ENCODE results near the gene PFN3.

PFN3 gene

DNA sequence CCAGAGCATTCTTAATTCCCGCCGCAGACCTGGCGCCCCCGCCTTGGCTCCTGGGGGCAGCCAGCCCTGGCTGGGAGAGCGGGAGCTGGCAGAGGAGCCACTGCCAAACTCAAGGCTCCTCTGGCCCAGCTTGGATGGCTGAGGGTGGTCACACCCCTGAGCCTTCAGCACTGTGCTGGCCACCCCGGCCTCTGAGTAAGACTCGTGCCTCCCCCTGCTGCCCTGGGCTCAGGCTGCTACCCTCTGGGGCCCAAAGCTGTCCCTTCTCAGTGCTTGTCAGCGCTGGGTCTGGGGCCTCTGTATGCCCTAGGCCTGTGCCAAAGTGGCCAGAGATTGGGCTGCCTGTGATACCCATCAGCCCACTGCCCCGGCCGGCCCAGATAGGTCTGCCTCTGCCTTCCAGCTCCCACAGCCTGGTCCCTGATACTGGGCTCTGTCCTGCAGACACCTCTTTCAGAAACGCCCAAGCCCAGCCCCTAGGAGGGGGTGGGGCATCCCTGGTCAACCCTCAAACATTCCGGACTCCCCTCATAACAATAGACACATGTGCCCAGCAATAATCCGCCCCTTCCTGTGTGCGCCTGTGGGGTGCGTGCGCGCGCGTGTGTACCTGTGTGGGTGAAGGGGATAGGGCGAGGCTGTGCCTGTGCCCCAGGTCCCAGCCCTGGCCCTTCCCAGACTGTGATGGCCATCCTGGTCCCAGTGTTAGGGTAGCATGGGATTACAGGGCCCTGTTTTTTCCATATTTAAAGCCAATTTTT is 41.8 kb upstream of the PFN3 start:
- Histone ChIP-seq H3K4me2 (ENCODE audit: low read length) (no peak overlapping the region), H3K9ac (ENCODE audit: low read length) (no peak overlapping the region), H3K36me3 (replicated peaks; ENCODE audit: low read depth, low read length) (peaks cover 6% of the 10 kb centered on the region)

DNA sequence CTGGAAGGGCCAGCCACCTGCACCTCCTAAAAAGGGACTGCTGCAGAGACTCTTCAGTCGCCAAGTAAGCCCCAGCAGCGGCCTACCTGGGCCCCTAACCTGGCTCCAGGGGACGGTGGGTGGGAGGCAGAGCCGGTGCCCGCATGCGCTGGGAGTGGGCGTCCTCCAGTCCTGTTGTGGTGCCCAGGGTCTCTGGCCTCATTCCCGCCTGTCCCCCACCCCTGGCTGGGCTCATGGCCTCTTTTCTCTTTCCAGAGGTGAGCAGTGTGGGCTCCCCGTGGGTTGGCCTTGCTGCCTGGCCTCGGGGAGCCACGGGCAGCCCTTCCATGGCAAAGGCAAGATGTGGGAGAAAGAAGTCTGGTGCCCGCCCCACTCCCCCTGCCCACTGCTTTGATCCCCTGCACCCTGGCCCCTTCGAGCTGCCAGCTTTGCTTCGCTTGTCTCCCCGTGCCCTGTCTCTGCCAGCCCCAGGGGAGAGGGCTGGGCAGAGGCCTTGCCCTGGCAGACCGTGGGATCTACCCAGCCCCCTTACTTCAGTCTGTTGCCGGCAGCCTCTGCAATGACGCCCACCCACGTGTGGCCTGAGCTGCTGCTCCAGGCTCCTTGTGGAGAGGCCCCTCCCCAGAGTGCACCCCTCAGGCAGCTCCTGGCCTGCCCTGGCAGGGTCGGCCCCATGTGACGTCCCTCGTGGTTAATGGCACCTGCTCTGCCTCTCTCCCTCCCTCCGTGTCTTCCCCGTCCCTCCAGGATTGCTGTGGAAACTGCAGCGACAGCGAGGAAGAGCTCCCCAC is 40.7 kb upstream of the PFN3 start:
- H2AFZ ChIP-seq (ENCODE audit: low read depth, low read length): no peak overlapping the region
- H3K36me3 ChIP-seq (replicated peaks; ENCODE audit: low read depth, low read length): peaks cover 12% of the 10 kb centered on the region
- peaks cover 20% of the 10 kb centered on the region for H3K4me1 ChIP-seq (ENCODE audit: low read length)
- no peaks in the 10 kb centered on the region; the same call in 1 of the 2 replicates for H4K20me1 ChIP-seq (ENCODE audit: insufficient read depth, low read length)
- TF ChIP-seq, protein P1, sequence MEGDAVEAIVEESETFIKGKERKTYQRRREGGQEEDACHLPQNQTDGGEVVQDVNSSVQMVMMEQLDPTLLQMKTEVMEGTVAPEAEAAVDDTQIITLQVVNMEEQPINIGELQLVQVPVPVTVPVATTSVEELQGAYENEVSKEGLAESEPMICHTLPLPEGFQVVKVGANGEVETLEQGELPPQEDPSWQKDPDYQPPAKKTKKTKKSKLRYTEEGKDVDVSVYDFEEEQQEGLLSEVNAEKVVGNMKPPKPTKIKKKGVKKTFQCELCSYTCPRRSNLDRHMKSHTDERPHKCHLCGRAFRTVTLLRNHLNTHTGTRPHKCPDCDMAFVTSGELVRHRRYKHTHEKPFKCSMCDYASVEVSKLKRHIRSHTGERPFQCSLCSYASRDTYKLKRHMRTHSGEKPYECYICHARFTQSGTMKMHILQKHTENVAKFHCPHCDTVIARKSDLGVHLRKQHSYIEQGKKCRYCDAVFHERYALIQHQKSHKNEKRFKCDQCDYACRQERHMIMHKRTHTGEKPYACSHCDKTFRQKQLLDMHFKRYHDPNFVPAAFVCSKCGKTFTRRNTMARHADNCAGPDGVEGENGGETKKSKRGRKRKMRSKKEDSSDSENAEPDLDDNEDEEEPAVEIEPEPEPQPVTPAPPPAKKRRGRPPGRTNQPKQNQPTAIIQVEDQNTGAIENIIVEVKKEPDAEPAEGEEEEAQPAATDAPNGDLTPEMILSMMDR (IDR thresholded peaks at IDR 0.05; ENCODE audit: low read depth, low read length): no peak
- H3K9ac ChIP-seq (ENCODE audit: low read length): no peak overlapping the region
- H3K27ac ChIP-seq (ENCODE audit: low read length): no peak overlapping the region
- no peaks in the 10 kb centered on the region for H3K79me2 ChIP-seq (ENCODE audit: low read length)
- no peaks in the 10 kb centered on the region for H3K27me3 ChIP-seq (ENCODE audit: low read depth, low read length)
- H3K4me2 ChIP-seq (ENCODE audit: low read length): no peak overlapping the region
- no peak overlapping the region for H3K4me3 ChIP-seq (ENCODE audit: low read length)
- H3K9me3 ChIP-seq (ENCODE audit: insufficient read depth, low read length): no peaks in the 10 kb centered on the region

More for the DNA sequence above, 41.8 kb upstream of the PFN3 start:
- H3K27ac ChIP-seq (ENCODE audit: low read length): no peak overlapping the region
- no peaks in the 10 kb centered on the region for H3K27me3 ChIP-seq (ENCODE audit: low read depth, low read length)
- no peaks in the 10 kb centered on the region for H3K79me2 ChIP-seq (ENCODE audit: low read length)
- no peak overlapping the region for H2AFZ ChIP-seq (ENCODE audit: low read depth, low read length)
- H3K9me3 ChIP-seq (ENCODE audit: insufficient read depth, low read length): no peaks in the 10 kb centered on the region
- peaks cover 20% of the 10 kb centered on the region for H3K4me1 ChIP-seq (ENCODE audit: low read length)
- TF ChIP-seq EZH2phosphoT487 (IDR thresholded peaks at IDR 0.05; ENCODE audit: low read depth): no peak
- TF ChIP-seq, protein P1 (IDR thresholded peaks at IDR 0.05; ENCODE audit: low read depth, low read length): no peak
- H3K4me3 ChIP-seq (ENCODE audit: low read length): no peak overlapping the region
- no peaks in the 10 kb centered on the region; the same call in 1 of the 2 replicates for H4K20me1 ChIP-seq (ENCODE audit: insufficient read depth, low read length)

DNA sequence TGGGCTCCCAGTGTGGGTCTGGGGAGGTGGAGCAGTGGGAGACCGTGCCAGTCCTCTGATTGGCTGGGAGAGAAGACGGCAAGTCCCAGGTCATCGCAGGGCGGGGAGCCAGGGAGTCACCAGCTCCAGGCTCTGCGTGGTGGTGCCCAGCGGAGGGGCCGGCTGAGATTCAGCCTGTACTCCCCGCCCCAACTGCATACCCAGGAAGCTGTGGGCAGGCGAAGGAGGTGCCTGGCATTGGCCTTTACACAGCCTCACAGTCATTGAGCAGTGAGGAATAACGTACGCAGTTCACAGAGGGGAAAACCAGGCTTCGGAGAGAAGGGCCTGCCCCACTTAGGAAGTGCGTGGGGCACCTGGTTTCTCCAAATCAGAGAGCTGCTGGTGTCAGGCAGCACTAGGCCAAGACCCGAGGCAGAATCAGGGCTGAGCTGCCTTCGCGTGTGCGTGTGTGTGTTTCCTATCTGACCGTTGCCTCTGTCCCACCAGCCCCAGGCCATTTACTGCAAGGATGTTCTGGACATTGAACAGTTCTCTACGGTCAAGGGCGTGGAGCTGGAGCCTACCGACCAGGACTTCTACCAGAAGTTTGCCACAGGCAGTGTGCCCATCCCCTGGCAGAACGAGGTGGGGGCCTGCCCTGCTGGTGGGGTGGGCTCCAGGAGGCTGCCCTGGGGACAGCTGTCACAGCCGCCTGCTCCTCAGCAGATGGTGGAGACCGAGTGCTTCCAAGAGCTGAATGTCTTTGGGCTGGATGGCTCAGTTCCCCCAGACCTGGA is 39.9 kb upstream of the PFN3 start:
- no peaks in the 10 kb centered on the region for H3K9me3 ChIP-seq (ENCODE audit: insufficient read depth, low read length)
- H3K4me1 ChIP-seq (ENCODE audit: low read length): peaks cover 13% of the 10 kb centered on the region
- no peak for TF ChIP-seq EZH2phosphoT487 (IDR thresholded peaks at IDR 0.05; ENCODE audit: low read depth)
- TF ChIP-seq, protein P1 (IDR thresholded peaks at IDR 0.05; ENCODE audit: low read depth, low read length): no peak
- no peak overlapping the region for H3K4me2 ChIP-seq (ENCODE audit: low read length)
- no peaks in the 10 kb centered on the region; the same call in 1 of the 2 replicates for H4K20me1 ChIP-seq (ENCODE audit: insufficient read depth, low read length)
- H3K36me3 ChIP-seq (replicated peaks; ENCODE audit: low read depth, low read length): peaks cover 12% of the 10 kb centered on the region
- H3K9ac ChIP-seq (ENCODE audit: low read length): no peak overlapping the region
- H3K27ac ChIP-seq (ENCODE audit: low read length): no peak overlapping the region
- H3K4me3 ChIP-seq (ENCODE audit: low read length): no peak overlapping the region
- no peak overlapping the region for H2AFZ ChIP-seq (ENCODE audit: low read depth, low read length)
- no peaks in the 10 kb centered on the region for H3K79me2 ChIP-seq (ENCODE audit: low read length)
- no peaks in the 10 kb centered on the region for H3K27me3 ChIP-seq (ENCODE audit: low read depth, low read length)

All from OCI-LY3 (cell line).